Measurements from ENCODE around the gene MTFMT. TPM values are rescaled to one million over a fixed set of nuclear protein-coding genes. Genes with fewer than 3 reads are reported as not detected.

Gene MTFMT
- total and polyA plus RNA-seq, 2 of the 13 experiments (the other 11 are each of a cell fraction or from before 2014, with no cell fraction given), result 9.9 to 23.2 TPM

DNA sequence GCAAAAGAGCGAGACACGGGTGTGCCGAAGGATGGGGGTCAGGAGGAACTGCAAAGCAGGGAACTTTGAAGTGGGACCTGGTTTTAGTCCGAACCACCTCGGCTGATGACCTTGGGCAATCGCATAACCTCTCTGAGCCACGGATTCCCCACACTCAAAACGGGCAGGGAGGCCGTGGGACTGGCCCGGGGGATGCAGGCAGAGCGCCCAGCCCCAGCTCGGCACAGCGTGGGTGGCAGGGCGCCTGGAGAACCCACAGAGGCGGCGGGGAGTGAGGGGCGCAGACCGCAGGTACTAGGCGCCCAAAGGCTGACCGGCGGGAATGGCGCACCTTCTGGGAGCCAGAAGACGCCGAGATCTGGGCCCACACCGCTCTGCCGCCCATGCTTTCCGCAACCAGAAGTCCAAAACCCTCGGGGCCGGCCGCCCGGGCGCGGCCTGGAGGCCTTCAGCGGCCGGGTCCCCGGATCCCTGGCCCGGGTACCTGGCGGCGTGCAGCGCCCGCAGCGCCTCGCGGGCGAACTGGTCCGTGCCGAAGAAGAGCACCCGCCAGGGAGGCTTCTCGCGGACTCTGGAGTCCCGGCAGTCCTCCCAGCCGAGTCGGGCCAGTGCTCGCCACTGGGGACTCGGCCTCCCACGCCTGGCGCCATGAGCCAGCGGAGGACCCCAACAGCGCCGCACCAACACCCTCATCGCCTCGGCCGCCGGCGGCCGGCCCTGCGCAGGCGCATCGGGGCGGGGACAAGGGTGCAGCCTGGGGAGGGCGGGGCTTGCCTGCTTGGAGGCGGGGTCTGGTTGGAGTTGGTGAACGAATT is at the start of gene MTFMT (continued):
- no peak for TF ChIP-seq MLLT10 (CRISPR knock-in tag; IDR thresholded peaks at IDR 0.05)
- peak; percentile 64; the same call in 1 of the 2 replicates for TF ChIP-seq ZNF567 (CRISPR knock-in tag; IDR thresholded peaks at IDR 0.05; ENCODE audit: borderline replicate concordance)
- no peak for TF ChIP-seq CERS6 (CRISPR knock-in tag; IDR thresholded peaks at IDR 0.05)
- 0 out of 2 replicates have a peak, but pooled peaks have one; percentile 7 for TF ChIP-seq SMAD9 (CRISPR knock-in tag; IDR thresholded peaks at IDR 0.05)
- TF ChIP-seq, protein P1, sequence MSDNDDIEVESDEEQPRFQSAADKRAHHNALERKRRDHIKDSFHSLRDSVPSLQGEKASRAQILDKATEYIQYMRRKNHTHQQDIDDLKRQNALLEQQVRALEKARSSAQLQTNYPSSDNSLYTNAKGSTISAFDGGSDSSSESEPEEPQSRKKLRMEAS (IDR thresholded peaks at IDR 0.05), result peak; percentile 38
- TF ChIP-seq ZNF766 (CRISPR knock-in tag; IDR thresholded peaks at IDR 0.05; ENCODE audit: borderline replicate concordance), result peak; percentile 60; the same call in 1 of the 2 replicates
- TF ChIP-seq HNF4G (IDR thresholded peaks at IDR 0.05; ENCODE audit: borderline replicate concordance, low read depth, low read length), result no peak
- 0 out of 2 replicates have a peak, but pooled peaks have one; percentile 57 for TF ChIP-seq HNF4G (CRISPR knock-in tag; IDR thresholded peaks at IDR 0.05; ENCODE audit: borderline replicate concordance, low read depth)
- no peak for TF ChIP-seq SMC3 (IDR thresholded peaks at IDR 0.05; ENCODE audit: low read length)
- TF ChIP-seq RFX1 (IDR thresholded peaks at IDR 0.05), result no peak
- TF ChIP-seq, protein P2, sequence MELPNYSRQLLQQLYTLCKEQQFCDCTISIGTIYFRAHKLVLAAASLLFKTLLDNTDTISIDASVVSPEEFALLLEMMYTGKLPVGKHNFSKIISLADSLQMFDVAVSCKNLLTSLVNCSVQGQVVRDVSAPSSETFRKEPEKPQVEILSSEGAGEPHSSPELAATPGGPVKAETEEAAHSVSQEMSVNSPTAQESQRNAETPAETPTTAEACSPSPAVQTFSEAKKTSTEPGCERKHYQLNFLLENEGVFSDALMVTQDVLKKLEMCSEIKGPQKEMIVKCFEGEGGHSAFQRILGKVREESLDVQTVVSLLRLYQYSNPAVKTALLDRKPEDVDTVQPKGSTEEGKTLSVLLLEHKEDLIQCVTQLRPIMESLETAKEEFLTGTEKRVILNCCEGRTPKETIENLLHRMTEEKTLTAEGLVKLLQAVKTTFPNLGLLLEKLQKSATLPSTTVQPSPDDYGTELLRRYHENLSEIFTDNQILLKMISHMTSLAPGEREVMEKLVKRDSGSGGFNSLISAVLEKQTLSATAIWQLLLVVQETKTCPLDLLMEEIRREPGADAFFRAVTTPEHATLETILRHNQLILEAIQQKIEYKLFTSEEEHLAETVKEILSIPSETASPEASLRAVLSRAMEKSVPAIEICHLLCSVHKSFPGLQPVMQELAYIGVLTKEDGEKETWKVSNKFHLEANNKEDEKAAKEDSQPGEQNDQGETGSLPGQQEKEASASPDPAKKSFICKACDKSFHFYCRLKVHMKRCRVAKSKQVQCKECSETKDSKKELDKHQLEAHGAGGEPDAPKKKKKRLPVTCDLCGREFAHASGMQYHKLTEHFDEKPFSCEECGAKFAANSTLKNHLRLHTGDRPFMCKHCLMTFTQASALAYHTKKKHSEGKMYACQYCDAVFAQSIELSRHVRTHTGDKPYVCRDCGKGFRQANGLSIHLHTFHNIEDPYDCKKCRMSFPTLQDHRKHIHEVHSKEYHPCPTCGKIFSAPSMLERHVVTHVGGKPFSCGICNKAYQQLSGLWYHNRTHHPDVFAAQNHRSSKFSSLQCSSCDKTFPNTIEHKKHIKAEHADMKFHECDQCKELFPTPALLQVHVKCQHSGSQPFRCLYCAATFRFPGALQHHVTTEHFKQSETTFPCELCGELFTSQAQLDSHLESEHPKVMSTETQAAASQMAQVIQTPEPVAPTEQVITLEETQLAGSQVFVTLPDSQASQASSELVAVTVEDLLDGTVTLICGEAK (IDR thresholded peaks at IDR 0.05), result no peak
- TF ChIP-seq, protein P2 (CRISPR knock-in tag; IDR thresholded peaks at IDR 0.05), result no peak
- no peak for TF ChIP-seq TMF1 (CRISPR knock-in tag; IDR thresholded peaks at IDR 0.05; ENCODE audit: low read depth)
- TF ChIP-seq NKX3-1 (CRISPR knock-in tag; IDR thresholded peaks at IDR 0.05), result peak; percentile 57
- no peak for TF ChIP-seq HMG20A (CRISPR knock-in tag; IDR thresholded peaks at IDR 0.05; ENCODE audit: borderline replicate concordance)
- TF ChIP-seq, protein P3, sequence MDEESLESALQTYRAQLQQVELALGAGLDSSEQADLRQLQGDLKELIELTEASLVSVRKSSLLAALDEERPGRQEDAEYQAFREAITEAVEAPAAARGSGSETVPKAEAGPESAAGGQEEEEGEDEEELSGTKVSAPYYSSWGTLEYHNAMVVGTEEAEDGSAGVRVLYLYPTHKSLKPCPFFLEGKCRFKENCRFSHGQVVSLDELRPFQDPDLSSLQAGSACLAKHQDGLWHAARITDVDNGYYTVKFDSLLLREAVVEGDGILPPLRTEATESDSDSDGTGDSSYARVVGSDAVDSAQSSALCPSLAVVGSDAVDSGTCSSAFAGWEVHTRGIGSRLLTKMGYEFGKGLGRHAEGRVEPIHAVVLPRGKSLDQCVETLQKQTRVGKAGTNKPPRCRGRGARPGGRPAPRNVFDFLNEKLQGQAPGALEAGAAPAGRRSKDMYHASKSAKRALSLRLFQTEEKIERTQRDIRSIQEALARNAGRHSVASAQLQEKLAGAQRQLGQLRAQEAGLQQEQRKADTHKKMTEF (CRISPR knock-in tag; IDR thresholded peaks at IDR 0.05), result peak; percentile 76; the same call in 1 of the 2 replicates
- TF ChIP-seq ZNF629 (CRISPR knock-in tag; conservative IDR thresholded peaks at IDR 0.05), result no peak
- no peak for TF ChIP-seq ZNF572 (CRISPR knock-in tag; IDR thresholded peaks at IDR 0.05)
- no peak for TF ChIP-seq EEA1 (CRISPR knock-in tag; IDR thresholded peaks at IDR 0.05; ENCODE audit: borderline replicate concordance)
